ENCODE measurements around the gene MAPT. TPM values are rescaled to one million over a fixed set of nuclear protein-coding genes. Genes with fewer than 3 reads are reported as not detected.

MAPT gene
- total and polyA plus RNA-seq, 2 of the 4 experiments (the other 2 are of a cell fraction), result 0.18 to 0.19 TPM

GRCh38 chr17:46012506-46013079 lies 118.2 kb downstream of the MAPT start (continued):
- TF ChIP-seq NFE2L2 (IDR thresholded peaks at IDR 0.05; ENCODE audit: low read depth, low read length) (no peak), CEBPB (IDR thresholded peaks at IDR 0.05; ENCODE audit: low read depth, low read length) (no peak)

- H3K14ac ChIP-seq (replicated peaks; ENCODE audit: low read depth, low read length), result no peak overlapping the region
- no peak overlapping the region for H3K4me2 ChIP-seq (ENCODE audit: low read depth, low read length)
- no peak overlapping the region for H3K4me3 ChIP-seq (ENCODE audit: insufficient read depth, low read depth, low read length)
- no peaks in the 10 kb centered on the region for H3K36me3 ChIP-seq (ENCODE audit: control insufficient read depth, insufficient read depth, low read length)
- 90% methylated on average over 2 of the region's 7 CpGs; no CpG with 5 or more reads in 1 of the 2 experiments for WGBS, 2 experiments (ENCODE audit: extremely low coverage in 2 of 2, insufficient read length in 1 of 2)
- CTCF ChIA-PET, result interaction anchor here (0.6 to 1.6 kb wide), 2 partner anchors 200 to 1075 kb away, joined by 3 read pairs; no protein-coding TSS in a partner anchor
- no peak overlapping the region for H3K56ac ChIP-seq (ENCODE audit: extremely low read depth, insufficient read depth, low read length)
- peak overlapping the region; percentile 10; the same call in 1 of the 2 replicates for H2BK20ac ChIP-seq (ENCODE audit: low read depth, low read length)
- H4K20me1 ChIP-seq (ENCODE audit: insufficient read depth, low read length), result no peaks in the 10 kb centered on the region
- H3K18ac ChIP-seq (ENCODE audit: low read depth, low read length), result no peak overlapping the region
- intact Hi-C loops (cut with micrococcal nuclease) (no loop called here), dilution Hi-C loops (cut with HindIII; ENCODE audit: low sequenced_read_pairs, unreplicated experiment) (no loop called here), in situ Hi-C loops (cut with MboI; ENCODE audit: low sequenced_read_pairs) (no loop called here)
- H3K27ac ChIP-seq (ENCODE audit: insufficient read depth, low read length), result no peak overlapping the region
- no peak overlapping the region for H2BK15ac ChIP-seq (ENCODE audit: low read depth, low read length)
- no peak overlapping the region for H2BK120ac ChIP-seq (ENCODE audit: low read depth, low read length)
- no peaks in the 10 kb centered on the region for H3K9me3 ChIP-seq (ENCODE audit: control insufficient read depth, insufficient read depth, low read length)
- ATAC-seq (ENCODE audit: low read depth), result no peak
- no peak overlapping the region for H4K5ac ChIP-seq (ENCODE audit: low read depth, low read length)
- peaks cover 5% of the 10 kb centered on the region; the same call in 1 of the 2 replicates for H3K27me3 ChIP-seq (ENCODE audit: control insufficient read depth, insufficient read depth, low read length)
- H2BK5ac ChIP-seq (ENCODE audit: low read depth, low read length, poor library complexity, severe bottlenecking), result no peak overlapping the region
- no peak overlapping the region for H2AK5ac ChIP-seq (ENCODE audit: low read depth, low read length)
- H2AK9ac ChIP-seq (replicated peaks; ENCODE audit: low read depth, low read length, poor library complexity), result no peak overlapping the region
- POLR2A ChIA-PET (ENCODE audit: unreplicated experiment), result no interaction called here
- H3K79me1 ChIP-seq (ENCODE audit: low read depth in 1 of 2, low read length in 2 of 2), result no peaks in the 10 kb centered on the region
- no peak overlapping the region for H4K91ac ChIP-seq (ENCODE audit: insufficient read depth, low read depth, low read length)
- H3K23ac ChIP-seq (ENCODE audit: low read depth, low read length), result no peak overlapping the region
- no peak overlapping the region for H3K4ac ChIP-seq (ENCODE audit: low read depth, low read length)
- peaks cover 7% of the 10 kb centered on the region for H3K4me1 ChIP-seq (ENCODE audit: control insufficient read depth, insufficient read depth, low read length)
- H3K9ac ChIP-seq (ENCODE audit: low read depth, low read length), result no peak overlapping the region
- DNase-seq, result no peak
- peaks cover 3% of the 10 kb centered on the region for H3K9me1 ChIP-seq (ENCODE audit: insufficient read depth, low read length)
- H4K8ac ChIP-seq (ENCODE audit: low read depth in 2 of 2, low read length in 2 of 2), result no peak overlapping the region
- H2AFZ ChIP-seq (replicated peaks; ENCODE audit: low read length, poor library complexity), result no peak overlapping the region
- no TSS peak for BruUV-seq (replicated peaks)
- TF ChIP-seq ELK1 (IDR thresholded peaks at IDR 0.05; ENCODE audit: borderline replicate concordance, low read depth, low read length) (no peak), MAFK (IDR thresholded peaks at IDR 0.05; ENCODE audit: low read depth, low read length) (no peak), RFX5 (IDR thresholded peaks at IDR 0.05; ENCODE audit: low read depth, low read length) (no peak), SMC3 (IDR thresholded peaks at IDR 0.05; ENCODE audit: low read depth, low read length) (no peak), USF2 (IDR thresholded peaks at IDR 0.05; ENCODE audit: low read depth, low read length) (no peak), RCOR1 (IDR thresholded peaks at IDR 0.05; ENCODE audit: insufficient replicate concordance, low read length) (no peak), POLR2A (IDR thresholded peaks at IDR 0.05; ENCODE audit: low read depth, low read length) (no peak), RAD21 (IDR thresholded peaks at IDR 0.05; ENCODE audit: low read length) (no peak), MAZ (IDR thresholded peaks at IDR 0.05; ENCODE audit: borderline replicate concordance, low read depth, low read length) (no peak), CHD1 (IDR thresholded peaks at IDR 0.05; ENCODE audit: low read depth, low read length) (no peak), BHLHE40 (IDR thresholded peaks at IDR 0.05; ENCODE audit: low read depth, low read length) (no peak), CEBPB (IDR thresholded peaks at IDR 0.05; ENCODE audit: low read depth, low read length) (no peak), NFE2L2 (IDR thresholded peaks at IDR 0.05; ENCODE audit: low read depth, low read length) (no peak), MXI1 (IDR thresholded peaks at IDR 0.05; ENCODE audit: borderline replicate concordance, low read depth, low read length) (no peak)
These were observed 118.8 kb downstream of the MAPT start for GRCh38 chr17:46013127-46013501.

Data from IMR-90 (cell line).